ENCODE data around the gene PRKCE. TPM values are rescaled to one million over a fixed set of nuclear protein-coding genes. Genes with fewer than 3 reads are reported as not detected.

The PRKCE gene
- total RNA-seq, 1 donor from 2014 or later, result 19.4 TPM

DNA sequence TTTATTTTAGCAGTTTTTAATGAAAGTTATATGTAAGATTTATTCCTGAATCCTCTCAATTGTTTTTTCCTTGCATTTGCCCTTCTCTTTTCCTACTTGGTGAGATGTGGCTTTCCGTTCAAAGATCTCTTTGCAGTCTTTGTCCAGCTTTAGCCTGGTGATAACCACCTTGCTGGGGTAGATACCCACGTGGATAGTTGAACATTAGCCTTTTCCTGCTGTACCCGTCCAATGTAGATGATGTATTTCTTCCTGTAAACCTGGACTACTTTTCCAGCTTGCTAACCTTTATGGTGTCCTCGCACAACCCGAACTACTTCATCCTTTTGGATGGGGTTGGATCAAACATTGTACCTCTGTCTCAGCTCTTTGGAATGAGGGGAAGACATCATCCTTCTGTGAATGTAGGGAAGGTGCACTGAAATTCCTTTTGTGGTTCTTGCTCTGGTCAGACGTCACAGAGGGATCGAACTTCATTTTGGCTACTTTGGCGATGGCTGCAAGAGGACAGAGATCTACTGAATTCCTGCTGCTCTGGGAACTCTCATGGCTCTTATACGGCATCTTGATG, 352.5 kb downstream of the PRKCE start:
- intact Hi-C loops (cut with micrococcal nuclease), result no loop called here

GRCh38 chr2:46006473-46007025, 355.1 kb downstream of the PRKCE start:
- intact Hi-C loops (cut with micrococcal nuclease), result no loop called here

DNA sequence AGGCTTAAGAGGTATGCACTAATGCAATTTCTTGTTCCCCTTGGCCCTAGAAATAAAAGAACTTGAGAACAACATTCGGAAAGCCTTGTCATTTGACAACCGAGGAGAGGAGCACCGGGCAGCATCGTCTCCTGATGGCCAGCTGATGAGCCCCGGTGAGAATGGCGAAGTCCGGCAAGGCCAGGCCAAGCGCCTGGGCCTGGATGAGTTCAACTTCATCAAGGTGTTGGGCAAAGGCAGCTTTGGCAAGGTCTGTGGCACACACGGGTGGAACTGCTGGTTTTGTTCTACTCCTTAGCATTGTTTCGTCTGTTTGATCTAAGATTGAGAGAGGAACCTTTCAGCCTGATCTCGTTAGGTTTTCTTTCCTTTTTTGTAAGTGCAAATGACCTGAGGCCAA, 355.9 kb downstream of the PRKCE start:
- intact Hi-C loops (cut with micrococcal nuclease), result no loop called here

GRCh38 chr2:46008091-46008870, 356.8 kb downstream of the PRKCE start:
- intact Hi-C loops (cut with micrococcal nuclease), result no loop called here

GRCh38 chr2:46009315-46009714, 357.8 kb downstream of the PRKCE start:
- intact Hi-C loops (cut with micrococcal nuclease), result no loop called here

DNA sequence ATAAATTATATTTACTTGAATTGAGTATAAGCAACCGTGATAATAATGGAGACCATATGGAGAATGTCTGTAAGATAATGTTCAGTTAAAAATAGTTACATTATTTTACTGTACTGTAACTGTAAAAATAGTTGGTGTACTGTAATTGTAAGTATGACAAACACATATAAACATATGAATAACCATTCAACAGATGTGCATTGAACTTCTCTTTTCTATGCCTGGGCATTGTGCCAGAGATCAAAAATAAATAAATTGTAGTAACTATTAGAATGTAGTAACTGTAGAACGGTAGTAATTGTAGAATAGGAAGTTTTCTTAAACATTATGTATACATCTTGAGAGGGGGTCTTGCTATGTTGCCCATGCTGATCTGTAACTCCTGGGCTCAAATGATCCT, 358.3 kb downstream of the PRKCE start:
- intact Hi-C loops (cut with micrococcal nuclease), result loop anchor here (5.0 kb wide), 1 partner anchor 288 kb away; the partner anchor contains the start of gene EPAS1

DNA sequence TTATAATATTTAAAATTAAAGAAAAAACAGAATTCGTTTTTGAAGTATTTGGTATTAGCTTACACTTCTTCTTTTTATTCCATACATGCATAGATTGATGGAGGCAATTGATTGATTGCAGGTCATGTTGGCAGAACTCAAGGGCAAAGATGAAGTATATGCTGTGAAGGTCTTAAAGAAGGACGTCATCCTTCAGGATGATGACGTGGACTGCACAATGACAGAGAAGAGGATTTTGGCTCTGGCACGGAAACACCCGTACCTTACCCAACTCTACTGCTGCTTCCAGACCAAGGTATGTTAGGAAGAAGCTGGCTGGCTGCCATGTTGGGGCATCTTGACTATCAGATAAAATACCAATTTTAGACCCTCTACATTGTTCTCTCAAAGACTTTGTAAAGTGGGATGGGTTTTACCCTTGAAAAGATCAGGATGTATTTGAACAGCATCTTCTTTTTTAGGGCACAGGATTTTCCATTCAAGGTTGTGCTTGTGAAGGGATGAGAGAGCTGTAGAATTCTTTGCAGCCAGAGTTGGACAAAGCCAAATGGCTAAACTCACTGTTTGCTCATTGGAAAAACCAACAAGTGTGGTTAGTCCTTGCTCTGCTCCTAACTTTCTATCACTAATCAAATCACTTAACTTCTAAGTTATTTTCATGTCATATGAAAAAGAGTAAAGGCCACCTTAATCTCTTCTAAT, 358.9 kb downstream of the PRKCE start:
- intact Hi-C loops (cut with micrococcal nuclease), result loop anchor here (5.0 kb wide), 1 partner anchor 287 kb away; the partner anchor contains the start of gene EPAS1

- intact Hi-C loops (cut with micrococcal nuclease), result loop anchor here (1.0 to 5.0 kb wide), 3 partner anchors 286 to 450 kb away; partner anchors contain the start of gene EPAS1
Measured at GRCh38 chr2:46010925-46011490, 359.5 kb downstream of the PRKCE start.

DNA sequence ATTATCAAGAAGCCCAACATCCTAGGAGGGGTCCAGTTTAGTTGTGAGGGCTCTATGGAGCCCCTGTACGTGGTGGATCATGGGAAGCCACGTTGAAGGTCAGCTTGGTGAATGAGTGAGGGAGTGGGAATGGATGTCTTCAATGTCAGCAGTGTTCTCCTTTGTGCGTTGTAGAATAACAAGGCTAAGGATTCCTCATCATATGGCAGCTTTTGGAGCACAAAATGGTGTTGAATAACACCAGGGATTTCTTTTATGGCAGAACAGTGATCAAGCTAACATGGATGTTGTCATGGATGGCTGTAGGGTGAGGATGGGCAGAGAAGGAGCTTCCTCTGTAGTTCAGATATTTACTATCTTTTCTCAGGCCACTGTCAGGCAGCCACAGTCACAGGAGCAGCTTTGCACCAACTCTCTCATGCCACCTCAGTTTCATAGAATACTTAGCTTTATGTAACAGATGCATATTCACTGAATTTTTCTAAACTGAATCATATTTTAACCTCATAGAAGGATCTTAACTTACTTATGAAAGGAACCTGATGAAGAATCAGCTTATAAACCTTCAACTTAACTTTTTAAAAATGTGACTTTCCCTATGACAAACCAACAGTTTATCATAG, 361.3 kb downstream of the PRKCE start:
- intact Hi-C loops (cut with micrococcal nuclease), result loop anchor here (5.0 kb wide), 1 partner anchor 285 kb away; the partner anchor contains the start of gene EPAS1

GRCh38 chr2:46013726-46014125, 362.3 kb downstream of the PRKCE start:
- intact Hi-C loops (cut with micrococcal nuclease), result loop anchor here (5.0 kb wide), 1 partner anchor 284 kb away; the partner anchor contains the start of gene EPAS1

DNA sequence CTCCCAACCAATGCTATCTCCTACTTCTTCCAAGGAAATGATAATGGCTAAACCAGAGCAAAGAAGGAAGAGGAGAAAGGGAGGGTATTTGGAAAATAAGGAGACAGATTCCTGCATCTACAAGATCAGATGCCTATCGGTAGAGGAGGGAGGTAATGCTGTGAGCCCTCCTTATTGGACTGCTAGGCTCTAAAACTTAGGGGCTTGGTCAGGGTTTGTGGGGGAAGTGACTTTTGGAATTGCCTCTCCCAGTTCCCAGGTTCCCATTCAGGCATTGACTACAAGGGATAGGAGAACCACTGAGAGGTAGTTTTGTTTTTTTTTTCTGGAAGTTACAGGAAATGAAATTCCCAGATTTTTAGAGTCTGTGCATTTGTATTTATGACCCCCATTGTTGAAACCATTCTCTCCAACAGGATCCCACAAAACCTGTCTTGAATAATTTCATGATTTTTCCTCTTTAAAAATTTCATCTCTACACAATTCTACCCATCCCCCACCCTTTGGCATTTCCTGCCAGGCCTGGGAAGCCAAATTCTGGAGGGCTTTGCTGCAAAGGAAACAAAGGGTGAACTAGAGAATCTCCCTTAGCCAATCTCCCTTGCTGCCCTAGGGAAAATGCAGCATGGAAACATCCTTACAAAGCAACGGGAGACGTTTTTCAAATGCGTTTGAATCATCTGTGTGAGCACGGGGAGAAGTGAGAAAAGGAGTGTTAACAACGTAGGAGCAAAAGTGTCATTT, 363.6 kb downstream of the PRKCE start:
- intact Hi-C loops (cut with micrococcal nuclease), result loop anchor here (5.0 kb wide), 2 partner anchors 47 to 282 kb away; partner anchors contain the start of gene EPAS1

DNA sequence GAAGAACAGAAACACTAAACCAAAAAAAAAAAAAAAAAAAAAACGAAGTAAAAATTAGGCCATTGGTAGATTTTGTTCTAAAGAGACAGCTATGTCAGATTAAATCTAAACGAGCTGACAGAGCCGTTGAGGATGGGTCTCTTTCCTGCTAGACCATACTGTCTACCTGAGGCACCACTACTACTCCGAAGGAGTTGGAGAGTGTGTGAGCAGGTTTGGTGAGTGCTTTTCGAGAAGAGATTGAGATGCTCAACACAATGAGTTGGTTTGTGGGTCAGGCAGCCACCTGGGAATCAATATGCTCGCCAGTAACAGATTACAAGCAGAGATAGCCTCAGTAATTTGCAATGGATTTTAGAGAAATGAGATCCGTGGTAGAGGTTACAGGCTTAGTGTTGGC, 364.2 kb downstream of the PRKCE start:
- intact Hi-C loops (cut with micrococcal nuclease), result loop anchor here (5.0 kb wide), 1 partner anchor 47 kb away; no protein-coding TSS in a partner anchor

DNA sequence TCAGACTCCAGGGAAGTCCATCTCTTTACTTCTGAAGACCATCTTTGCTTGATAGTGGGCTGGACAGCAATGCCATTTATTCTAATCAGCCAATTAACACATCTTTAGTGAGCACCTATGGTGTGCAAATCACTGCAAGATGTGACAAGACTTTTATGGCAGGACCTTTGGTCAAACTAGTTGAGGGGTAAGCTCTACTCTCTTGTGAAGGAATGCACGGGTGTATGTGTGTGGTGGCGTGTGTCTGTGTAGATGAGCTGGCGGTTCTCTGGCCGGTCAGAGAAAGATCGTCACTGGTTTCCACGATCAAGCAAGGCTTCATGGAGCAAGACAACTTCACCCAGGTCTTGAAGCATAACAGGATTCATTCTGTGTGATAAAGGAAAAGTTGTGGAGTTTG, 364.6 kb downstream of the PRKCE start:
- intact Hi-C loops (cut with micrococcal nuclease), result loop anchor here (5.0 kb wide), 1 partner anchor 46 kb away; no protein-coding TSS in a partner anchor

DNA sequence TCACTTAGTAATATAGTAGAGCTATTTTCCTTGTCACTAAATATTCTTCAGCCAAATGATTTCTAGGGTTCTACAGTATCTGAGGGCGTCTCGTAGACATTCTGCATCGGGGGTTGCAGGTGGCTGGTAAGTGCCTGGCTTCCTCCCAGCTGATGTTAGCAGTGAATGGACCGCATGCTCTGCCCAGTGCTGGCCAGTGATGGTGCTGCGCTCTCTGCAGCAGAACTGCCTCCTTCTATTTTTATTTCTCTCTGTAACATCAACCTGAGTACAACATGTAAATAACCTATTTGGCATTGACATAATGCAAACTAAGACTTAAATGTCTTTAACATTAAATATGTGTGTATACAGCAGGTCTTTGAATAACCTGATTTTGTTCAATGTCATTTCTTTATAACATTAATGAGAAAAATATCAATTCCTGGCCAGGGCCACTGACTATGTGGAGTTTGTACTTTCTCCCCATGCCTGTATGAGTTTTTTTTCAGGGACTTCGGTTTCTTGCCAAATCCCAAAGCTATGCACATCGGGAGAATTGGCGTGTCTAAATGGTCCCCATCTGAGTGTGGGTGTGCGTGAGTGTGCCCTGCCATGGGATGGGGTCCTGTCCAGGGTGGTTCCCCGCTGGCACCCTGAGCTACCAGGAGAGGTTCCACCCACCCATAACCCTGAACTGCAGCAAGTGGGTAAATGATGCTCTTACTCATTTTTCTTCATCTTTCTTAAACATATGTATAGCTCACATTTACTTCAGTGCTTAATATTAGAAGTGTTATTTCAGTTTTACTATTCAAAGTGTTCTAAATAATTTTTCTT, 367.5 kb downstream of the PRKCE start:
- intact Hi-C loops (cut with micrococcal nuclease), result loop anchor here (5.0 kb wide), 1 partner anchor 43 kb away; no protein-coding TSS in a partner anchor

DNA sequence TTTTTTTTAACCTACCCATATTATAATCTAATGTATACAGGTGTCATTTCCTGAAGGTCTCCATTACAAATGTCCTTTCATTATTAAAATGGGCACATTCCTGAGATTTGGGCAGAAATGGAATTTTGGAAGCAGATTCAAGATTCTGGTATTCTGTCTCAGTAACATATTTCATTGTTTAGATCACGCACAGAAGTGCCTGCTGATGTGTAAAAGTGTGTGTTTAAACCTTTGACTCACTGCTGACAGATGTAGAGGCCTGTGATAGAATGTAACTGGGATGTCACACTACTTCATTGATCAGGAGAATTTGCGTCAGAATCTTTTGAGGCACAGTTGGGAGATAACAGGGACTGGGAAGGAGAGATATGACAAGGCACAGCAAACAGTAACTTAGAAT, 368.9 kb downstream of the PRKCE start:
- intact Hi-C loops (cut with micrococcal nuclease), result no loop called here

- intact Hi-C loops (cut with micrococcal nuclease), result no loop called here
Measured at GRCh38 chr2:46023165-46023854, 371.8 kb downstream of the PRKCE start.

GRCh38 chr2:46024146-46024779, 372.8 kb downstream of the PRKCE start:
- intact Hi-C loops (cut with micrococcal nuclease), result no loop called here

- intact Hi-C loops (cut with micrococcal nuclease), result no loop called here
Measured at GRCh38 chr2:46025081-46025480, 373.6 kb downstream of the PRKCE start.

Measured in T-helper 2 cell treated with Interferon-gamma antibody and Interleukin-4, amounts not matched to agents 100 ng/mL and 5 ng/mL, for 36 hours (primary cell).